HG02759 (cell line): Measurements from ENCODE around the gene SAPCD1.

Experiments
- ATAC-seq: cut with Tn5 transposase; IDR thresholded peaks from one replicate; pipeline ENCODE4 v1.9.1; 2021; ENCODE audit warnings: mild to moderate bottlenecking, moderate library complexity; ENCODE audit not compliant: unreplicated experiment

The SAPCD1 gene

DNA sequence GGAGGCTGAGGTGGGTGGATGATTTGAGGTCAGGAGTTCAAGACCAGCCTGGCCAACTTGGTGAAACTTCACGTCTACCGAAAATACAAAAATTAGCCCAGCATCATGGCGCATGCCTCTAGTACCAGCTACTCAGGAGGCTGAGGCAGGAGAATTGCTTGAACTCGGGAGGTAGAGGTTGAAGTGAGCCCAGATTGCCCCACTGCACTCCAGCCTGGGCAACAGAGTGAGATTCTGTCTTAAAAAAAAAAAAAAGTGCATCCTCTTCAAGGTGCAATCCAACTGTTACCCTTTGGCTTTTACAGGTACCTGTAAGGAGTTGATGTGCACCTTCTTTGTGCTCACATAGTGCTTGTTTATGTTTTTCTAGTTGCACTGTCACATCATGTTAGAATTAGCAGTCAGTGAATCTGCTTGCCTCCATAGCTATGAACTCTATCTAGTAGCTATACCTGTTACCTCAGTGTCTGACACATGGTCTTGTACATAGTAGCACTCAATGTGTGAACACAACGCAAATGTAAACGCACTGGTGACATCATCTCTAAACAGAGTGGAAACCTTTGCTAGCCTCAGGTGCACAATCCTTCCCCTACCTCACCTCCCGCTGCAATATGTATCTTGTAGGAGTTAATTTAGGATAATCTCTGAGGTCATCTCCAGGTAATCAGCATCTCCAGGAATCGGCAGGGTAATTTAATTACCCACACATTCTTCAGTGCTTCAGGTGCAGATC is 13.0 kb upstream of the SAPCD1 start:
- no peak for ATAC-seq

DNA sequence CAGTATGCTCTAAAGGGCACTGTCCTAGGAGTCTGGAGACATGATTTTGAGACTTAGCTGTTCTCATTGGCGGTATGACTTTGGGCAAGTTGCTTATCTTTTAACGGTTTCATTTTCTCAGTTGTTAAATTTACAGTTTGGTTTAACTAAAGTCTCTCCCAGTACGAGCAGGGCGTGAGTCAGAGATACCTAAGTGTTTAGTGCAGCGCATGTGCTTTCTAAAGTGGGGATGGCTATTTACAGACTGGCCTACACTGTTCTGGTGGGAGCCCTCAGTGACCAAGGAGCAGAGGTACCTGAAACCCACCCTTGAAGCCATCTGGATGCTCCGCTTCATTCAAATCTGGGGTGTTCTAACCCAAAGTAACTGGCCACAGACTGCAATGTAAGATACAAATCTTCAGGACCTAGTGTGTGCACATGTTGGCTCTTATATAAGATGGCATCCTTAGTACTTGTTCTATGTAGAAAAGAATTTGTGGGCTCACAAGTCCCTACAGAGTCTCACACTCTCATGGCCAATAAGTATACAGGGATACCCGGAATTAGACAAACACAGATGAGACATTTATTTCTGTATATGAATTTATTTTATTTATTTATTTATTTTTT is 11.9 kb upstream of the SAPCD1 start:
- no peak for ATAC-seq

DNA sequence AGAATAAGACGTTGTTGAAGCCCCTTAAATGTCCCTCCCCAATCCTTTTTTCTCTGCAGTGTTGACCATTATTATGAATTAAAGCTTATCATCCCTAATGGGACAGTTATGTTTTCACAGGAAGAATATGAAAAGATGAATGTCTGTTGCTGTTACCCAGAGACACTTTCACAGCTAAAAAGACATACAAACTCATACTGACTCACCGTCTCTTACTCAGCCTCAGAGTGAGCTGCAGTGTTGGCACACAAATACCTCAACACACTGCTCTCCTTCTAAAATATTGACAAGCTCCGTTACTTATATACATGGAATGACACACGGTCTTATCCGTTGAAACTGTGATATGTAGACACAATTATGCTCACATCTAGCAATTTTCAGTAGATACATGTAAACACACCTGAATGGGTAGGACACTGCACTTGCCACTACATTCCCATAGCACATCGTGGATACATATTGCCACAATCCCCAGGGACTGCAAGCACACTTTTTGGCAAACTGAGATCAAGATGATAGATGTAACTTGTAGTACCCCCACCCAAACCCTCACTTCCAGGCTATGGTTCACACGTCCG is 9.6 kb upstream of the SAPCD1 start:
- no peak for ATAC-seq

DNA sequence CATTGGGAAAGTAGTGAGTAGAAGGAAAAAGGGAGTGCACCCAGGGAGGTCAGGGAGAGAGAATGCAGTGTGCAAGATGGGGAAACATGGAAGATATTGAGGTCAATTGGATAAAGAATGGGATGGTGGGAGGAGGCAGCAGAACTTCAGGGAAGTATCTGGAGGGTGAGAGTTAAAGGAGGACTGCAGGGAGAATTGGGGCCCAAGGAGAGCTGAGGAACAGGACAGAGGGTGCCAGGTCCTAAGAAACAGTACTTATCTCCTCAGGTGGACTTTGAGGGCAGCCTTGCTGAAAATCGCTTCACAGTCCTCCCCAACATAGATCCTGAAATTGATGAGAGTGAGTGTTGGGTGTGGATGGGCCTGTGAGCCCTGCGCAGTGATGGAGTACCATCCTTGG is 4.2 kb upstream of the SAPCD1 start:
- ATAC-seq, result no peak

DNA sequence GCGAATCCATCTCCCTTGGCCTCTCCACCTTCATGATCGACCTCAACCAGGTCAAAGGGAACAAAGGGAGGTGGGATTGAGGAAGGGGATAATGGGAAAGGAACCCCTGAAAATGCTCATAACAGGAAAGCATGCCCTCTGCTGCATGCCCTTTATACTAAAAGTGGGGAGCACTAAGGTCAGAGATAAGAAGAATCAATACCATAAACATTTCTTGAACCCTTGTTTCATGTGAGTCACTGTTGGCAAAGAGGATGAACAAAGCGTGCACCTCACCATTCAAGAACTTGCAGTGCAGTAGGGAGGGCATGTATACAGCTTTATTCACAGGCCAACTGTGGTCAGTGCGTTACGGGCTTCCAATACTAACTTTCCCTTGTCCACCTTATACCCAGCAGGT is 1.7 kb upstream of the SAPCD1 start:
- no peak for ATAC-seq

DNA sequence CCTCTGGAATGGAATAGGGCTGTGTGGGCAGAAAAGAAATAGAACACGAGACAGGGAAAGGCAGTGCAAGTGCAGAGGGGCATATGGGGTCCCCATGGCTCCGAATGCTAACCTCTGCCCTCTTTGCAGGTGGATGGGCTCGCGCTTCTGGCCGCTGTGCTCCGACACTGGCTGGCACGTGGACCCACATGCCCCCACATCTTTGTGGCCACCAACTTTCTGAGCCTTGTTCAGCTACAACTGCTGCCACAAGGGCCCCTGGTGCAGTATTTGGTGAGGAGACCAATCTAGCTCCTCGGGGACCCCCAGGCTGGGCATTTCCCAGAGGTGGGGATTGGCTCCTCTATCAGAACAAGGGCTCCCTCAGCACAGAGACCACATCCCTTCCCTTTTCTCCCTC is 1.1 kb upstream of the SAPCD1 start:
- no peak for ATAC-seq

DNA sequence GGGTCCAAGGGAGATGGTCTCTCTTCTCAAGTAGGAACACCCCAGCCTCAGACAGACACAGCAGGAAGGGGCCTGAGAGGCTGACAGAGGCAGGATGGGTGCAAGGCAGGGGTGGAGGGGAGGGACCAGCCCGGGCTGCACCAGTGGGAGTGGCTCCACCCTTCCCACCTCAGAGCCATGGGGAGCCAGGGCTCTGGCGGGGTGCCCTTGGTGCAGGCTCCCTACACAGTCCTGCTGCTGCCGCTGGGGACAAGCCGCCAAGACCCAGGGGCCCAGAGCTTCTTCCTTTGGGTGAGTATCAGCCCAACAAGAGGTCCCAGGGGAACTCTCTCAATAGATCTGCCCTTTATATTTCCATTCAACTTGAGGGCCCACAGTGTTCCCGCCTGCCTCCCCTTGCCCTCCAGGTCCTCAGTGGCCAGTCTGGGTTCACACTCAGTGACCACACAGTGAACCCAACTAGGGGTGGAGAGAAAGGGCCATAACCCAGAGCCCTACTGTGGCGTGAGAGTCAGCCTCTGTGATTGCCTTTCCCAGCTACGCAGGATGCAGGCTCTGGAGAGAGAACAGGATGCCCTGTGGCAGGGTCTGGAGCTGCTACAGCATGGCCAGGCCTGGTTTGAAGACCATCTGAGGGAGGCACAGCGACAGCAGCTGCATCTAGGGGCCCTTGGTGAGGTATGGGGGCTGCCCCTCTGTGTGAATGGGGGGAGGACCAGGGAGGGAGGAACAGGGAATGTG is 592 bp downstream of the SAPCD1 start:
- ATAC-seq, result no peak

DNA sequence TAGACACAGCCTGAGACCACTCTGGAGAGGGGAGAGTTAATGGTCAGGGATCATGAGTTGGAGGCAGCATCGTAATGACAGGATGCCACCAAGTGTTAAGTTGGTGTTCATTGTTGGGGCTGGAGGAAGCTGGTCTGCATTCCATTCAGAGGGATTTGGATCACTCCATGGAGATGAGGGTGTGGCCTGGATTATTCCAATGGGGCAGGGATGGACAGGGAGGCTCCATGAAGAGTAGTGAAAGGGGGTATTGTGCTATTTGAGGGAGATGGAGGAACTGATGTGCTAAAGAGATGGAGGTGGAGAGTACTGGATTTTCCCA is 1.1 kb downstream of the SAPCD1 start:
- no peak for ATAC-seq

DNA sequence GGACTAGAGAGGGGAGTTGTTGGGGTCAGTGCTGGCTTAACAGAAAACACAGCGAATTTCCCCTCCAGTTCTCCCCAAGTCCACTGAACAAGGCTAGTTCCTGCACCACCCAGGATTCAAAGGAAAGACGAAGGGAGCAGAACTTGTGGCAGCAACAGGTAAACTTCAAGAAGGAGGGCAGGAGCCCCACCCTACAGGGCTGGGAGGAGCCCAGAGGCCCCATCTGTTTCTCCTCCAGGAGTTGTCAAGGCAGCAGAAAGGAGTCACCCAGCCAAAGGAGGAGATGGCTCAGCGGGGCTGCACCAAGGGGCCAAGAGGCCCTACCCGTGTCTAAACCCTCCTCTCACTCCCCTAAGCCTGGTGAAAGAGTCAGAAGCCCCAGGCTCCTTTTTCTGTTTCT is 1.7 kb downstream of the SAPCD1 start:
- ATAC-seq, result no peak

DNA sequence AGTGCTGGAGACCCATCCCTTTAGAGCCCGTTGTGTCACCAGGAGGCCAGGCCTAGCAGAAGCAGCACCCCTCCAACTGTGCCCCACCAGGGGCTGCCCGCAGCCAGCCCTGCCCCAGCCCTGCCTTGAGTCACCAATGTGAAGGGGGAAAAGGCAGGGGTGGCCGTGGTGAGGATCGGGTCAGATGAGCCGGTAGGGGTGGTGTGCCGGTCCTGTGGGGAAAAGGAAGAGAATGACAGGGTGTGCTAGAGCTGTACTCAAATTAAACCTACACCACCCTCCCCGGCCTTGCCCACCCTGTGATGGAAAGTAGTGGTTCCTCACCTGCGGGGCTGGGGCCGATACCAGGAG is 3.1 kb downstream of the SAPCD1 start:
- no peak for ATAC-seq

DNA sequence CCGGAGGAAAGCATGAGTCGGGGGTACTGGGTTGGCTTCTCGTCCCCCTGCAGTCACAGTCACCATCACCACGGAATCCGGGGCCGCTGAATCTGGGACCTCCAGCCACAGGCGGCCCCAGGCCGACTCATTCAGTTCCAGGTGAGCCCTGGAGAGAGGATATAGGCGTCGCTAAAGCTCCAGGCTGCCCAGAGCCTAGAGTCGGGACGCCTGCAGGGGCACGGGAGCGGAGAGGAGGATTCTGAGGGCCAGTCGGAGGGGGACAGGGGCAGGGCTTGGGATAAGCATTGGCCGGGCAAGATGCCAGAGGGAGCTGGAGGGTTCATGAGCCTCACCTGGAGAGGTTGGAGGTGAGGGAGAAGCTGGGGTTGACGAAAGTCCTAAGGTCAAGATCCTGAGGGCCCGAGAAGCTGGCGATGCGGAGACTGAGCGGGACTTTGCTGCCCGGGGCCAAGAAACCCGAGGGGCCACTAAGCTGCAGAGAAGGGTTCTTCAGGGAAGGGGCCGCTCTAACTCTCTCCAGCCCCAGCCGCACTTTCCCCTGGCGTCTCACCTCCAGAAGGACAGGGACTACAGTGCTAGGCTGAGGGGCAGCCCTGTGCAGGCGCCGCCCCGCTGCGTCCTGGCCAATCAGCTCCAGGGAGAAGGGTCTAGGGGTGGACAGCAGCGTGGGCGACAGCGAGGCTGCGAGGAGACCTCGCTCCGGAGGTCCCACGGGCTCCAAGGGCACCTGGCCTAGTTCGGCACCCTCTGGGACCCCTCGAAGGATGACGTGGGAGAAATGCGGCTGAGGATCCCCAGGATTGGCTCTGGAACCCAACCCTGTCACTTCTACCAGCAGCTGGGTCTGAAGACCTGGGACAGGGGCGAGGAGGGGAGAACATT is 3.7 kb downstream of the SAPCD1 start:
- no peak for ATAC-seq

DNA sequence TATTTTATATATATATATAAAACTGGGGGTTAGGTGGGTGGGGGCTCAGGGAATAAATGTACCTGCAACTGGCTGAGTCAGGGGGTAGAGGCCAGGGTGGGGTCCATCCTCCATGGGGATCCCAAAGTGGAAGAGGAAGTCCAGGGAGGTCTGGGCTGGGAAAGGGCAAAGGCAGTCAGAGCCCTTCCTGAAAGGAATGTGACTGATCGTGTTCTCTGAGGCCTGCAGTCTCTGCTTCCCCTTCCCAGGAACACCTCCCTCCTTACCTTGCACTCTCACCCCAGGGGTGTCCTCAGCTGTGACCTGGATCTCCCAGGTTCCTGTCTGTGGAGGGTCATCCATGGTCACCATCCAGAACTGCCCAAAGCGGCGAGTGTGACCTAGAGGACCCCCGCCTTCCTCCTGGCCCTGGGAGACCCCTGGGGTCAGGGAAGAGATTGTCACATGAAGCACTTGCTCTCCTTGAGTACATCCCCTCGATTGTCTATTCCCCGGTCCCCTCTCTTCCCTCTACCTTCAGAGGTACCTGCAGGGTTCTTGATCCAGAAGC is 4.7 kb downstream of the SAPCD1 start:
- no peak for ATAC-seq

DNA sequence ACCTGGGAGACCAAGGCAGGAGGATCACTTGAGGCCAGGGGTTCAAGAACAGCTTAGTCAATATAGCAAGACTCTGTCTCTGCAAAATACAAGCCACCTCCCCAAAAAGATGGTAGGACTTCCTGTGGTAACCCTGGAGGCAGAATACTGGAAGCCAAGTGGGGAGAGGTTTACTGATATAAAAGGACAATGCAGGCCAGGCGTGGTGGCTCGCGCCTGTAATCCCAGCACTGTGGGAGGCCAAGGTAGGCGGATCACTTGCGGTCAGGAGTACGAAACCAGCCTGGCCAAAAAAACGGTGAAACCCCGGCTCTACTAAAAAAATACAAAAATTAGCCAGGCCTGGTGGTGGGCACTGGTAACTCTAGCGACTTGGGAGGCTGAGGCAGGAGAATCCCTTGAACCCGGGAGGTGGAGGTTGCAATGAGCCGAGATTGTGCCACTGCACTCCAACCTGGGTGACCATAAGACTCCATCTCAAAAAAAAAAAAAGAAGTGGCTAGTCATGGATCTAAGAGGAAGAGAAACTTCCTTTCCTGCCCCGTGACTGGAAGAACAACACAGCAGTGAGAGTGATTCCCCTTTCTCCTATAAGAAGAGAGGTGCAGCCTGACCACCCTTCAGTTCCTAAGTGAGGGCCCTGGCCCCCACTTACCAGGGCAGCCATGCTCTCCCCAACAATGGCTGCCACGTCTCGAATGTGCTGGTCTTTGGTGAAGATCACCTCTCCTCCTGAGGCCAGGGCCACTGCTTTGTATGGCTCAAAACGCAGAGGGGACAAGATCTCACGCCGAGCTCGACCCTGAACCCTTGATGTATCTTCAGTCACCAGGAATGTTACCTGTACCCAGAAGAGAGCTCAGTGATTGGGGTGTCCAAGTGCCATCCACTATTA is 6.2 kb downstream of the SAPCD1 start:
- no peak for ATAC-seq

DNA sequence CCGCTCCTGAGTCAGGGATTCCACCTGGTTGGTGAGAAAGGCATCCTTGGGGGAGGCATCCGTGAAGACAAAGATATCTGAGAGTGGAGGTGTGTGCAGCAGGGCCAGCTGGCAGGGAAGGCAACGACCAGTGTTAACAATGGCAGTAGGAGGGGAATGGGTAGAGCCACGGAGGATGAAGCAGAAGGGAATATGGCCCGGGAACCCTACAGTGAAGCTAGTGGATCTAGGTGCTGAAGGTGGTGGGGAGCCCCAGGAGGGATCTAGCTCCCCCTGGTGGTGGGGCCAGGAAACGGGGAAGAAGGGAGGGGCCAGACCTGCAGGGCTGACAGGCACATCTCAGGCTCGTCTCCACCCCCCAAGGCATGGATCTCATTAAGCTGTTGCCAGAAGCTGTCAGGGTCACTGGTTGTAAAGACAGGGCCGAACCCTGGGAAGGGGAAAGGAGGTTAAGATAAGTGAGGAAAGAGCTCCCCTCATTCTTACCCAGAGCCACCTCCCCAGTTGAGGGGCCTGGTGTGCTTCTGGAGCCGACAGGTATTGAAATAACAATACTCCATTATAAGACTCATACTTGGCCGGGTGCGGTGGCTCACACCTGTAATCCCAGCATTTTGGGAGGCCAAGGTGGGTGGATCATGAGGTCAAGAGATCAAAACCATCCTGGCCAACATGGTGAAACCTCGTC is 7.4 kb downstream of the SAPCD1 start:
- no peak for ATAC-seq

DNA sequence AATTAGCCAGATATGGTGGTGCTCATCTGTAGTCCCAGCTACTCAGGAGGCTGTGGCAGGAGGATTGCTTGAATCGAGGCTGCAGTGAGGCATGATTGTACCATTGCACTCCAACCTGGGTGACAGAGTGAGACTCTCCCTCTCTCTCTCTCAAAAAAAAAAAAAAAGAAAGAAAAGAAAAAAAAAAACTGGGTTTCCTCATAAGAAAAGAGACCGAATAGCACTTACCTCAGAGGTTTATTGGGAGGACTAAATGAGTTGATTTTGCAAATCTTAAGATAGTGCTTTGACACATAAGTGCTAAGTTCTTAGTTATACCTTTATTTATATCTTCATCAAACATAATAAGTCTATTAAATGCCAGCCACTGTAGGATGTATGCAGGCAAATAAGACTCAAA is 8.4 kb downstream of the SAPCD1 start:
- no peak for ATAC-seq

DNA sequence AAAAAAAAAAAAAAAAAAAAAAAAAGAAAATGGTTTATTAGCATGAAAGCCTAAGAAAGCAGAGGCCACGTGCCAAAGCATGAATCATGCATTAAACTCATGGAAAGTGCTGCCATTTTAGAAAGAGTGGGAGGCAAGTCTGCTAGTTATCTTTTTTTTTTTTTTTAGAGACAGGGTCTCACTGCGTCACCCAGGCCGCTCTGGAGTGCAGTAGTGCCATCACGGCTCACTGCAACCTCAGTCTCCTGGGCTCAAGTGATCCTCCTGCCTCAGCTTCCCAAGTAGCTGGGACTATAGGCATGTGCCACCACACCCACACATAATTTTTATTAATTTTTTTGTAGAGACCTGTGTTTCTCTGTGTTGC is 9.5 kb downstream of the SAPCD1 start:
- ATAC-seq, result no peak

DNA sequence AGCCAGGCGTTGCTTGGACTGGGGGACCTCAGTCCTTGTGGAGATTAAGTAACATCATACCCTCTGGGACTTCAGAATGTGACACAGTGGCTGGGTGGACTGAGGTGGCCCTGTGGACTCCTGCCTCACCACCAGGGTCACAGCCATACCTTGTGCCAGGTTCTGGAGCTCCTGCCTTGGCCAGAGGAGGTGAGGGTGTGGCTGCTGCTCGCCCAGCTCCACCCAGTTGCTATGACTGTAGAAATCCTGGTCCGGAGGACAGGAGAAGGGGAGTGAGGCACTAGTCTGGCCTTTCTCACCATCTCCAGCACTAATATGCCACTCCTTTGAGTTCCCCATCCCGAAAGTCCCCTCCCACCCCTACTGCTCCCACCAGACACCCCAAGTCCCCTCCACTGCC is 12.7 kb downstream of the SAPCD1 start:
- ATAC-seq, result no peak

DNA sequence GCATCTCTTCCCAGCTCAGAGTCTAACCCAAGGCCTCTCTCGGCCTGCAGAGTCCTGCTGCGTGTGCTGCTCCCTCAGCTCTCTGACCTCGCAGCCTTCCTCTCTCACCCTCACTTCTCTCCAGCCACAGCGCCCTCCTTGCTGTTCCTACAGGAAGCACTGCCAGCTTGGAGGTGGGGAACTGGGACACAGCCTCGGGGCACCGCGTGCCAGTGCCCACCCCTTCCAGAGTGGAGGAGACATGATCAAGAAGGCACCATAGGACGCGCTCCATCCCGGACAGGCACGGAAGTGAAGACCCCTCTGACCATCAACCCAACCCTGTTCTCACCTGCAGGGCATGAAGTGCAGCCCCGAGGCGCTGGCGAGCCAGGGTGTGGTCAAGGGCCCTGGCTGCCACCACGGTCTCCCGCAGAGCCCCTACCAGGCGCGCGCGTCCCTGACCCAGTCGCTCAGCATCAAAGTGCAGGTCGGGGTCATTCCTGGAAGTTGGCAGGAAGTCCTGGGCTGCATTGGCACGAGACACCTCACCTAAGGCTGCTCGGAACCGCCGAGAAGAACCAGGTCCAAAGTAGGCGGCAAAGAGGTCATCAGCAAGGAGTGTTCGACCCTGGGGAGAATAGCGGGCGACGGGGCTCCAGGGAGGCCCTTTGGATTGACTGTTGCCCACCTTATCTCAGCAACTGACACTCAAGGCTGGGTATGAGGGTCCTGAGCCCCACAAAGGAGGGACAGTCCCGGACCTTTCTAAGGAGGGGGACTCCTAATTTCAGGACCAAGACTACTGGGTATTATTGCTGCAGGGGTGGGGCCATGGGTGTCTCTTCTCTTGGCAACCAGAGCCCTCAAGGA is 13.4 kb downstream of the SAPCD1 start:
- no peak for ATAC-seq
